NCI-H69 (cell line): Measurements from ENCODE around the gene CLEC16A.
A peak's percentile ranks its signal among the peaks of the same experiment; 100 is the strongest.

ENCODE experiments used
- DNase-seq: peaks from one replicate; lab custom pipeline; 2025; lab: John Stamatoyannopoulos, UW

The CLEC16A gene

GRCh38 chr16:11015607-11016006 is 71.2 kb downstream of the CLEC16A start:
- no peak for DNase-seq

GRCh38 chr16:11016524-11016988 is 72.2 kb downstream of the CLEC16A start:
- peak; percentile 86 for DNase-seq

- DNase-seq, result peak; percentile 88
Measured at GRCh38 chr16:11016993-11017392, 72.6 kb downstream of the CLEC16A start.

- DNase-seq, result no peak
Measured at GRCh38 chr16:11017499-11017898, 73.1 kb downstream of the CLEC16A start.

- no peak for DNase-seq
Measured at GRCh38 chr16:11020388-11020787, 76.0 kb downstream of the CLEC16A start.

- no peak for DNase-seq
Measured at GRCh38 chr16:11020792-11021551, 76.6 kb downstream of the CLEC16A start.

- no peak for DNase-seq
Measured at GRCh38 chr16:11022002-11022401, 77.6 kb downstream of the CLEC16A start.

- no peak for DNase-seq
Measured at GRCh38 chr16:11023262-11024039, 79.1 kb downstream of the CLEC16A start.

- peak; percentile 42 for DNase-seq
Measured at GRCh38 chr16:11024333-11025053, 80.1 kb downstream of the CLEC16A start.

GRCh38 chr16:11025120-11025531 is 80.8 kb downstream of the CLEC16A start:
- DNase-seq, result peak; percentile 92

- DNase-seq, result no peak
Measured at GRCh38 chr16:11029948-11030347, 85.6 kb downstream of the CLEC16A start.

GRCh38 chr16:11030990-11031510 is 86.7 kb downstream of the CLEC16A start:
- DNase-seq, result no peak

- no peak for DNase-seq
Measured at GRCh38 chr16:11032000-11032921, 87.9 kb downstream of the CLEC16A start.

GRCh38 chr16:11032922-11033291 is 88.5 kb downstream of the CLEC16A start:
- no peak for DNase-seq

- no peak for DNase-seq
Measured at GRCh38 chr16:11033629-11034420, 89.5 kb downstream of the CLEC16A start.

- DNase-seq, result no peak
Measured at GRCh38 chr16:11034481-11034931, 90.1 kb downstream of the CLEC16A start.

- no peak for DNase-seq
Measured at GRCh38 chr16:11035096-11035495, 90.7 kb downstream of the CLEC16A start.

GRCh38 chr16:11036040-11036439 is 91.7 kb downstream of the CLEC16A start:
- no peak for DNase-seq

GRCh38 chr16:11036868-11037410 is 92.6 kb downstream of the CLEC16A start:
- DNase-seq, result no peak

GRCh38 chr16:11038305-11038704 is 93.9 kb downstream of the CLEC16A start:
- DNase-seq, result no peak
